Medulla oblongata (tissue), 1 donor: ENCODE data around the gene POLA1.

Experiments
- DNase-seq: peaks from one replicate; pipeline ENCODE4 v3.0.0-alpha.2; 2015; ENCODE audit errors: extremely low spot score

POLA1 gene

GRCh38 chrX:24877854-24878650, 184.3 kb downstream of the POLA1 start:
- DNase-seq = no peak

GRCh38 chrX:24879679-24880078, 186.0 kb downstream of the POLA1 start:
- no peak for DNase-seq

DNA sequence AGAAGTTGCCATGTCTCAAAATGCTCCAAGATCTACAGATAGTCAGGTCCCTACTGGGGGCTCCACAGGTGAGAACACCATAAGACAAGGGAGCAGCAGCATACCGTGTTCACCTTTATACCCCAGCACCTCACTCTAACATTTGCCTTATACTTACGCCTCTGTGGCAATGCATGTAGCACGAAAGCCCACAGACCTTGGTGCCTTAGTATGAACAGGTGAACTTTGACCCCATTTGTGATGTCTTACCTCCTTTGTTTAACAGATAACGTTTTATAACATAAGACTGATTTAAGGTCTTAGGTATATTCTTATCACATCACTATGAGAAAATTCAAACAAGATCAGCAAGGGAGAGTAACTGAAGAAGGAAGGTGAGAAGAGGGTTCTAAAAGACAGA, 193.2 kb downstream of the POLA1 start:
- no peak for DNase-seq

GRCh38 chrX:24890677-24891076, 197.0 kb downstream of the POLA1 start:
- no peak for DNase-seq

GRCh38 chrX:24899391-24899790, 205.7 kb downstream of the POLA1 start:
- no peak for DNase-seq

DNA sequence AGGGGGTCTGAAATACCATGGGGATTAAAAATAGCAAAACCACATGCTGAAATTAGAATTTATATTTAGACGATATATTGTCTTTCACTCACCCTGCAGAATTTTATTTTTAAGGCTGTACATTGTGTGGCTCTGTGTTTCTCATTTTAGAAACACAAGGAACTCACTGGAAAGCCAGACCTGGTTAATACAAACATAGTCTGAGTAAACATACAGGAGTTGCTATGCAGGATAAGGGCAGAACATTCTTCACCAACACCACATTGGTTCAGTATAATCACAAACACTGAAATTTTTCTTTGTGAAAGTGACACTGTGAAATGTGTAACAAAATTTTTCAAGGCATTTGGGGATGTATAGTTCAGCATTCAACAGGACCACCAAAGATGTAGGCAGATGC, 206.5 kb downstream of the POLA1 start:
- DNase-seq = no peak

DNA sequence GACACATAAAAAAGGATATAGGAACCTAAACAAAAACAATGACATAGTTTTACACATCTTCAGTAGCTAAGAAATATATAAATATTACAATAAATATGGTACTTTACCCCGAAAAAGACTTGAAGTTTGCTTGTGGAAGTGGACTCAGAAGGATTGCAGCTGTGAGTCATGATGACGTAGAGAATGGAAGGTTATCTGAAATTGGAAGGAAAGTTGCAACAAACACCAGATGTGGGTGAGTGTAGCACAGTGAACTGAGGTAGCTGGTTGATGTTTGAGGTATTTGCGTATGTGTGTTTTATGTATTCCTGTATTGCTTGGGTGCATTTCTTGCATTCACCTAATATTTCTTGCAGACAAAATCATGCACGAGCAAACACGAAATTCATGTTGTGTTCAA, 209.1 kb downstream of the POLA1 start:
- DNase-seq = no peak

- DNase-seq = no peak
Measured at GRCh38 chrX:24918715-24919114, 225.0 kb downstream of the POLA1 start.

DNA sequence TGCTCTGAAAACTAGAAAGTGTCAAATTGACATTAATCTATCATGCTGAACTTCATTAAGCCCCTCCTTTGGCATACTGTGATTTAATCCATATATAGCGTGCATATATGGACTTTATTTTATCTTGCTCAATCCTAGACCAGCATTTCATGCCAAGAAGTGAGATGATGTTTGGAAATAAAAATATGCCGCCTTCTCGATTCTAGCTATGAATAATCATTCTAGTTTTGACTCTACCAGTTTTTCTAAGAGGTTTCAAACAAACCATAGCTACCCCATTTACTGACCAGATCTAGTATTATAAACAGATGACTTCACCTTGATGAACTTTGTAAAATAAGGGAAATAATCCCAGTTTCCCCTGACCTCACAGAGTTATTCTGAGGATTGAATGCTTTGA, 227.1 kb downstream of the POLA1 start:
- DNase-seq = no peak

- no peak for DNase-seq
Measured at GRCh38 chrX:24925430-24925829, 231.7 kb downstream of the POLA1 start.

DNA sequence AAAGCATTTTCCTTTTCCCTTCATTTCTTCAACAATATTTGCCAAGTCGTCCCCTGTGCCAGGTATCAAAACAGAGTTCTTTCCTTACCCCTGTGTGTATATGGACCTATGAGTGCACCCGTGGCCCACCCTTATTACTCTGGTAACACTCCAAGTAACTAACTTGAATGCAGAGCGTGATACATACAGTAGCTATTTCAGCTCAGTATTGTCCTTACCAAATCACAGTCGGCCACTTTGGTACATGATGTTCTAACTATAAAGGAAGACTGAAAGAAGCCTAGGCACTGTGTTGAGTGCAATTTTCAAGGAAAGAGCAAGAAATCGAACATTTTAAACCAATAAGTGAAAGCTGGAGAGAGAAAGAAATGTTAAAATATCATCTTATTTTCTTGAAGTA, 233.7 kb downstream of the POLA1 start:
- DNase-seq = no peak

DNA sequence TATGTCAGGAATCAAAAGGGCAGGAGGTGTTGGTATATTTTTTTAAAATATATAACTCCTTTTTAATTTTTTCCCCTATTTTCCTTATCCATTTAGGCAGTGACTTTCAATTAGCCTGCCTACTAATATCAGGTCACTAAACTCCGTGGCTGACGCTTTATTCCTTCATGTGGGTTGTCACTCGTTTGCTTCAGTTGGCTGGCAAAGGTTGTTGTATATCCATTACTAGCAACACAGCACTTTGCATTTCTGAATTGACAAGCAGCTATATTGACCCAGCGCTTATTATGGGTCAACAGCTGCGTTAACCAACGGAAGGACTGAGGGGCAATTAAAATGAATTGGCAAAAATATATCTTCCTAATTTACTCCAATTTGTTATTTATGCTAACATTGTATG, 234.4 kb downstream of the POLA1 start:
- DNase-seq = no peak

- DNase-seq = no peak
Measured at GRCh38 chrX:24934279-24934678, 240.6 kb downstream of the POLA1 start.

DNA sequence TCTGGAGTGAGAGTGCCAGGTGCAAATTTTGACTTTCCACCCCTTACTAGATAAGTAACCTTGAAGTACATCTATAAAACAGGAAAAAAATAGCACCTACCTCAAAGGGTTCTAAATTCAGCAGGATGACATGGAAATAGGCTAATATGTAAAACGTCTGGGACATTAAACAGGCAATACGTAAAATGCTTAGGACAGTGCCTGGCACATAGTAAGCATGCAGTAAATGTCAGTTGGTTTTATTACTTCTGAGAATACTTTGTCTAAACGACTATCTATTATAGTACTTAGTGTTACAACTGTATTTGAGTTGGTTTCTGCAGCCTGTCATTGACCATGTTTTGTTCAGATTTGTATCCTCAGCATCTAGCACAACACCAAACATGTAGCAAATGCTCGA, 251.3 kb downstream of the POLA1 start:
- no peak for DNase-seq

- DNase-seq = no peak
Measured at GRCh38 chrX:24946369-24946768, 252.7 kb downstream of the POLA1 start.

DNA sequence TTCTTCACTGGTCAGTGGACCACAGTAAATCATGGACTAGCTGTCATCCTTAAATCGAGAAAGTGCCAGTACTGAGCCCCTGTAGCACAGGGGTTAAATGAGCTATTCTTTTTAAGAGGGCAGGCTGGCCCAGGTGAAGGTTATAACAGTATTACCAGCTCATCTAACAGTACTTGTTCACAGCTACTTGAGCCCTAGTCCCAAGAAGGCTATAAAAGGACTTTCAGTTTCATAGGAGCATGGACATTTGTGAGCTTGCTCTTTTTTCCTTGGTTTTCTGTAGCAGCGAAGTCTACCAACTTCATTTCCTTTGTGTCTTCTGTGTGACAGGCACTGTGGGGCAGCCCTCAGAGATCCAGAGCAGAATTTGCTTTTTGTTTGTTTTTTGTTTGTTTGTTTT, 261.0 kb downstream of the POLA1 start:
- DNase-seq = no peak

DNA sequence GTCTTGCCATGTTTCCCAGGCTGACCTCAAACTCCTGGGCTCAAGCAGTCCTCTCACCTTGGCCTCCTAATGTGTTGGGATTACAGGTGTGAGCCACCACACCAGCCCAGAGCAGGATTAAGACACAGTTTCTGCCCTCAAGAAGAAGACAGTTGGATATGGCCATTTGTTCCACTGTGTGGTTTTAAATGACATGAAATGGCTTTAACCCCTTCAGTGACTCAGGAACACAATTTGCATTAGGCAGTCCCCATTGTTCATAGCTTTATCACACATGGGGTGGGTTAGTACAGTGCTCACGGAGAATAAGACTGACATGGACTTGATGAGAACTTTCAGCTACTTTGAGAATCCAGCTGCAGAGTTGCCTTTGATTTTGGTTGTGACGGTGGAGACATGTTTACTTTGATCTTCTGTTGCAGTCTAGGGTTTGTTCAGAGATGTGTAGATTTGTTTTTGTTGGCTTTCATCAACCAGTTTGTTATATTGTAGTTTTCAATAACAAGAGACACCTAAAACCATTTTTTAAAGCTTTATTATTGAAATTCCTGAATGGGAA, 261.7 kb downstream of the POLA1 start:
- no peak for DNase-seq

GRCh38 chrX:24956828-24957227, 263.1 kb downstream of the POLA1 start:
- no peak for DNase-seq

DNA sequence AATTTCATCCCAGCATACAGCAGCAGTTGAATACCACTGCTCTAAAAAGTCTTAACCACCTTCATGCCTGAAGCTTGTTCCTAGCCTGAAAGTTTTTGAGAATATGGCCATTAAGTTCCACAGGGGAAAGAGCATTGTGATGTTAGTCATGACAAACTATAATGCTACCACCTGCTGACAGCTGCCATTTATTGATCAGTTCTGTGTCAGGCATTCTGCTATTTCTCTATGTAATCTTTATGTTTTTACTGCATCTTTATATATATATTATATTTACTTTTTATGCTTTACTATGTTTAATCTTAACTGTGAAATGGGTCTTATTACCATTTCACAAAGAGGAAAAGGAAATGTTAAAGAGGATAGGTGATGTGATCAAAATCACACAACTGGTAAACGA, 268.1 kb downstream of the POLA1 start:
- no peak for DNase-seq

DNA sequence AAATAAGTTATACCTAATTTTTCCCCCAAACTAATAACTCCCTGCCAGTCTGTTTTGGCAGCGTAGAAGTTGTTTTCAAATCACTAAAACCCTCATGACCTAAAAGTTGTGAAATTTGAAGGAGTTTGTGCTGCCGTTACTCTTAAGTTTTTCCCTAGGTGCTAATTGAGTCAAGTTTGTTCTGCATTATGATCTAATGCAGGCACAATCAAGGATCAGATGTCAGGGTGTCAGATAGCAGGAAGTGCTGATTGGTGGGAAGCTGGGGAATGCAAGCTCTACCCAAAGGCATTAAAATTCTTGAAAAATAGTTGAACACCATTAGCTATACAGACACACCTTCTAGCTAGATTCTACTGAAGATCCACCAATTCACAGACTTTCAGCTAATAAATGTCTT, 270.1 kb downstream of the POLA1 start:
- DNase-seq = no peak

GRCh38 chrX:24965372-24965771, 271.7 kb downstream of the POLA1 start:
- no peak for DNase-seq

GRCh38 chrX:24969812-24970211, 276.1 kb downstream of the POLA1 start:
- DNase-seq = no peak

- no peak for DNase-seq
Measured at GRCh38 chrX:24979081-24979480, 285.4 kb downstream of the POLA1 start.

DNA sequence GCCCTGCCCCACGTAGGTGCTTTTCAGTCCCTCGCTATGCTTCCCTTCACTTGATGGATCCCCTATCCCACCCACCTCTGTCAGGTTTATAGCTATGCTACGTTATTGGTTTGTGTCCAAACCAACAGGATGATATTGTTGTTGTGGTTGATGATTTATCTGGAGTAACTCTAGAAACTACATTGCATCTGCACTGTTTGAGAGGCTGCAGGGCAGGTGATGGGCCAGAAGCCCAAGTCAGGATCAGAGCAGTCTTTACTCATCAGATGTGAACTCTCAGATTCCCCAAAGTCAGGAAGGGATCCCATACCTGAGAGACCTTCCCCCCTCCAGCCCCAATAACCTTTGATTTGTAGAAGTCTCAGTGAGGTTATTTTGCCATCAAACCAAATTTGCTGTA, 287.3 kb downstream of the POLA1 start:
- DNase-seq = no peak
